CD4-positive, alpha-beta T cell treated with Interleukin-1 beta for 1 hour (primary cell): ENCODE data around the gene DENND1A.

ENCODE experiments used
- DNase-seq, 2 donors: peaks; one replicate each; pipeline ENCODE4 v3.0.0-alpha.2; 2020 to 2022

Gene DENND1A

GRCh38 chr9:123518338-123518737, 411.6 kb downstream of the DENND1A start:
- DNase-seq, result no peak

- no peak for DNase-seq
These were observed 412.4 kb downstream of the DENND1A start for GRCh38 chr9:123517512-123517911.

- DNase-seq, result no peak
These were observed 415.2 kb downstream of the DENND1A start for GRCh38 chr9:123514766-123515165.

- no peak for DNase-seq
These were observed 416.4 kb downstream of the DENND1A start for GRCh38 chr9:123513554-123513953.

GRCh38 chr9:123511326-123512277, 418.3 kb downstream of the DENND1A start:
- no peak for DNase-seq

GRCh38 chr9:123509646-123510045, 420.3 kb downstream of the DENND1A start:
- DNase-seq, result no peak

GRCh38 chr9:123508048-123508447, 421.9 kb downstream of the DENND1A start:
- no peak for DNase-seq

GRCh38 chr9:123505496-123505895, 424.4 kb downstream of the DENND1A start:
- DNase-seq, result no peak

- no peak for DNase-seq
These were observed 429.6 kb downstream of the DENND1A start for GRCh38 chr9:123500336-123500735.

- DNase-seq, result no peak
These were observed 432.1 kb downstream of the DENND1A start for GRCh38 chr9:123497830-123498229.

- no peak for DNase-seq
These were observed 434.2 kb downstream of the DENND1A start for GRCh38 chr9:123495731-123496130.

GRCh38 chr9:123493627-123494026, 436.3 kb downstream of the DENND1A start:
- no peak for DNase-seq

- DNase-seq, result no peak
These were observed 439.2 kb downstream of the DENND1A start for GRCh38 chr9:123490688-123491087.

- no peak for DNase-seq
These were observed 441.1 kb downstream of the DENND1A start for GRCh38 chr9:123488722-123489321.

GRCh38 chr9:123487944-123488548, 441.9 kb downstream of the DENND1A start:
- no peak for DNase-seq

GRCh38 chr9:123486431-123486830, 443.5 kb downstream of the DENND1A start:
- DNase-seq, result no peak

- no peak for DNase-seq
These were observed 444.7 kb downstream of the DENND1A start for GRCh38 chr9:123485216-123485615.

GRCh38 chr9:123484130-123484529, 445.8 kb downstream of the DENND1A start:
- no peak for DNase-seq

- DNase-seq, result no peak
These were observed 446.6 kb downstream of the DENND1A start for GRCh38 chr9:123483191-123483803.

GRCh38 chr9:123482295-123482968, 447.5 kb downstream of the DENND1A start:
- DNase-seq, result no peak

GRCh38 chr9:123481209-123481865, 448.6 kb downstream of the DENND1A start:
- DNase-seq, result no peak

- DNase-seq, result no peak
These were observed 449.1 kb downstream of the DENND1A start for GRCh38 chr9:123480791-123481190.
